GM04503 (cell line): Measurements from ENCODE around the gene POLR2E.

ENCODE experiments used
- DNase-seq: peaks from one replicate; pipeline ENCODE4 v3.0.0-alpha.2; 2012; ENCODE audit warnings: low read depth

POLR2E gene

DNA sequence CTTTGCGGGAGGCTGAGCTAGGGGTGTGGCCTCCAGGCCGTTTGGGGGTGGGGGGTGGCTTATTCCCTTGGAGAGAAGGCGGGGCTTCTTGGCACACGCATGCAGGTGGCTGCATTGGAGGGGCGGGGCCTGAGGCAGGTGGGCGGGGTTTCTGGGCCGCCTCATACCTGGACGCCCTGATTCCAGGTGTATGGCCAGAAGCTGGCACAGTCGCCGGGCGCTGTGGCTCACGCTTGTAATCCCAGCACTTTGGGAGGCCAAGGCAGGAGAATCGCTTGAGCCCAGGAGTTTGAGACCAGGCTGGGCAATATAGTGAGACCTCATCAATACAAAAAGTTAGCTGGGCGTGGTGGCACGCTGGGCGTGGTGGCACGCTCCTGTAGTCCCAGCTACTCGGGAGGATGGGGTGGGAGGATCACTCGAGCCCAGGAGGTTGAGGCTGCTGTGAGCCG, 47.5 kb downstream of the POLR2E start:
- DNase-seq, result no peak

DNA sequence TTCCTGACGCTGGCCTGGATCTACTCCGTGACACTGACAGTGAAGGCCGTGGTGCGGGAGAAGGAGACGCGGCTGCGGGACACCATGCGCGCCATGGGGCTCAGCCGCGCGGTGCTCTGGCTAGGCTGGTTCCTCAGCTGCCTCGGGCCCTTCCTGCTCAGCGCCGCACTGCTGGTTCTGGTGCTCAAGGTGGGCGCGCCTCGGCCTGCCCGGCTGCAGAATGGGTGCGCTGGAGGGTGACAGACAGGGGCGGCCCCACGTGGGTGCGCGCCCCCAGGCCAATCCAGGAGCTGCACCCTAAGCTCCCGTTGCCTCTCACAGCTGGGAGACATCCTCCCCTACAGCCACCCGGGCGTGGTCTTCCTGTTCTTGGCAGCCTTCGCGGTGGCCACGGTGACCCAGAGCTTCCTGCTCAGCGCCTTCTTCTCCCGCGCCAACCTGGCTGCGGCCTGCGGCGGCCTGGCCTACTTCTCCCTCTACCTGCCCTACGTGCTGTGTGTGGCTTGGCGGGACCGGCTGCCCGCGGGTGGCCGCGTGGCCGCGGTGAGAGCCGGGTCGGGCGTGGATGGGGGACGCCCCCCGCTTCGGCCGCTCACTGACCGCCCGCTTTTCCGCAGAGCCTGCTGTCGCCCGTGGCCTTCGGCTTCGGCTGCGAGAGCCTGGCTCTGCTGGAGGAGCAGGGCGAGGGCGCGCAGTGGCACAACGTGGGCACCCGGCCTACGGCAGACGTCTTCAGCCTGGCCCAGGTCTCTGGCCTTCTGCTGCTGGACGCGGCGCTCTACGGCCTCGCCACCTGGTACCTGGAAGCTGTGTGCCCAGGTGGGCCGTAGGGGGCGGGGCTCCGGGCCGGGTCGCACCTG, 48.1 kb downstream of the POLR2E start:
- DNase-seq, result no peak

DNA sequence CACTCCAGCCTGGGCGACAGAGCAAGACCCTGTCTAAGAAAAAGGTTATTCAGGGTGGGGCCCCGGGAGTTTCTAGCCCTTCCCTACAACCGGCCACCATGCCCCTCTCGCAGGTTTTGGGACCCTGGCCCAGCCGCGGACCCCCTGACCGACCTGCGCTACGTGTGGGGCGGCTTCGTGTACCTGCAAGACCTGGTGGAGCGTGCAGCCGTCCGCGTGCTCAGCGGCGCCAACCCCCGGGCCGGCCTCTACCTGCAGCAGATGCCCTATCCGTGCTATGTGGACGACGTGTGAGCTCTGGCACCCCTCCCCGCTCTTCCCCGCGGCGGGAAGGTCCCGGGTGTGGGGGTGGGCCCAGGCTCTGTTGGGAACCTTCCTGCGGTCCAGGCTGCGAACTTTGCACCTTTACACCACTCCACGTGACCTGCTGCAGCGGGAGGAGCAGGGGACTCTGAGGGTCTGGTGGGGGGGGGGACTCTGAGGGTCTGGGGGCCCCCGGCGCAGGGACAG, 49.0 kb downstream of the POLR2E start:
- DNase-seq, result no peak

DNA sequence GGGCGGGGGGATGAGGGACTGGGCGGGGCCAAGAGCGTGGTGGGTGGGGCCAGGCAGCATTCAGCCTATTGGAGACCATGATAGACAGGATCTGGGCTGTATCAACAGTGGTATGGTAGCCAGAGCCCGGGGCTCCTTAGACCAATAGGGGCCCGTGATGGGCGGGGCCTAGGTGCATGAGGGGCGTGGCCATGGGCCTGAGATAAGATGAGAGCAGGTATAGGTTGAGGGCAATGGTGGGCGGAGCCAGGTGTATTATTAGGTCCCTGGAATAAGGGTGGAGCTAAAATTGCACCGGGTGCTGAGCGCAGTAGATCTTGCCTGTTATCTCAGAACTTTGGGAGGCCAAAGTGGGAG, 50.0 kb downstream of the POLR2E start:
- DNase-seq, result no peak

DNA sequence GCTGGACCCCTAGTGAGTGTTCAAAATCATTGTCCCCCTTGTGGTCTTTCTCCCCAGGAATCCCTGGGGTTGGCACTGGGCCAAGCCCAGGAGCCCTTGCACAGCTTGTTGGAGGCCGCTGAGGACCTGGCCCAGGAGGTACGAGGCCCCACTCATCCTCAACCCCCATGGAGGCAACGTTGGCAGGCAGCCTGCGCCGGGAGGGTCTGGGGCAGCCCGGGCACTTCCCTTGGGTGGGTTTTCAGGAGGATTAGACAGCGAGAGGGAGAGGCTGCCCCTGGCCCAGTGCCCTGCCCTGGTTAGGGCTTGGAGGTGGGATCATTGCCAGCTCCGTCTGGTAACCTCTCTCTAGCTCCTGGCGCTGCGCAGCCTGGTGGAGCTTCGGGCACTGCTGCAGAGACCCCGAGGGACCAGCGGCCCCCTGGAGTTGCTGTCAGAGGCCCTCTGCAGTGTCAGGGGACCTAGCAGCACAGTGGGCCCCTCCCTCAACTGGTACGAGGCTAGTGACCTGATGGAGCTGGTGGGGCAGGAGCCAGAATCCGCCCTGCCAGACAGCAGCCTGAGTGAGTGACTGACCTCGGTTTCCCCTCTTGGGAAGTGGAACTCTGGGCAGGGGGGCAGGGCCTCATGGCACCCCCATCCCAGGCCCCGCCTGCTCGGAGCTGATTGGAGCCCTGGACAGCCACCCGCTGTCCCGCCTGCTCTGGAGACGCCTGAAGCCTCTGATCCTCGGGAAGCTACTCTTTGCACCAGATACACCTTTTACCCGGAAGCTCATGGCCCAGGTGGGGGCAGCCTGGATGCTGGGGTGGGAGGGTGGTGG, 52.3 kb downstream of the POLR2E start:
- DNase-seq, result no peak

DNA sequence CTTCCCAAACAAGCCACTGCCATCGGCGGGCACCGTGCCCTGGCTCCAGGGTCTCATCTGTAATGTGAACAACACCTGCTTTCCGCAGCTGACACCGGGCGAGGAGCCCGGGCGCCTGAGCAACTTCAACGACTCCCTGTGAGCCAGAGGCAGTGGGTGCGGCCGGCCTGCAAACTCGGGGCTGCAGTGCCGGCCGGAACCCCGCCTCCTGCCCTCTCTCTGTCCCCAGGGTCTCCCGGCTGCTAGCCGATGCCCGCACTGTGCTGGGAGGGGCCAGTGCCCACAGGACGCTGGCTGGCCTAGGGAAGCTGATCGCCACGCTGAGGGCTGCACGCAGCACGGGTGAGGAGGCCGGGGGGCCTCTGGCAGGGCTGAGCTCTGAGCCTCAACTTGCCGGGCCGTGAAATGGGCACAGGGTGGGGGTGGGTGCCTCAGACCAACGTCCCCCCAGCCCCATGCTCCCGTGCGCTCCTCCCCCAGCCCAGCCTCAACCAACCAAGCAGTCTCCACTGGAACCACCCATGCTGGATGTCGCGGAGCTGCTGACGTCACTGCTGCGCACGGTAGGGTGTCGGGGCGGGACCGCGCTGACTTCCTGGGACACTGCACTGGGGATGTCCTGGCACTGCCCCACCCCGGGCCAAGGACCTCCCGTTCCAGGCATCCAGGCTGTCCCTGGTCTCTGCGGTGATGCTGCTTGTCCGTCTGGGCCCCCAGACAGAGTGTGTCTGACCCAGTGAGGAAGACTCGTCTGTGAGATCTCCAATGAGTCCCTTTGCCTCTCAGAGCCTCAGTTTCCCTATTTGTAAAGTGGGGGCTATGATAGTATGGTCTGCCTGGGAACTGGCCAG, 53.1 kb downstream of the POLR2E start:
- DNase-seq, result no peak

DNA sequence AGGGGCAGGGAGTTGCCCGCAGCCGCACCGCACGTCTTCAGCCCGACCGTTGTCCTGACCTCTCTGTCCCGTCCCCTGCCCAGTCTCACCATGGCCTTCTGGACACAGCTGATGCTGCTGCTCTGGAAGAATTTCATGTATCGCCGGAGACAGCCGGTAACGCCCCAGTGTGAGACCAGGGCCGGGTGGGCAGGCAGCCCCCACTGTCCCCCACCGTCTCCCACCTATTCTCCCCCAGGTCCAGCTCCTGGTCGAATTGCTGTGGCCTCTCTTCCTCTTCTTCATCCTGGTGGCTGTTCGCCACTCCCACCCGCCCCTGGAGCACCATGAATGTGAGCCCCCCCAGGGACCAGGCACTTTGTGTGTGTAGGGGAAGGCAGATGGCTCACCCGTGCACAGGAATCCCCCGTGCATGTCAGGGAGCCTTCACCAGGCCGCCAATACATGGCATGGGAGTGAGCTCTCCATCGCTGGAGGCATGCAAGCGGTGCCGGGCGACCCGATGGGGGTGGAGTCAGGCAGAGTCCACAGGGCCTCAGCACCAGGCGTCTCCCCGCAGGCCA, 53.8 kb downstream of the POLR2E start:
- DNase-seq, result no peak

DNA sequence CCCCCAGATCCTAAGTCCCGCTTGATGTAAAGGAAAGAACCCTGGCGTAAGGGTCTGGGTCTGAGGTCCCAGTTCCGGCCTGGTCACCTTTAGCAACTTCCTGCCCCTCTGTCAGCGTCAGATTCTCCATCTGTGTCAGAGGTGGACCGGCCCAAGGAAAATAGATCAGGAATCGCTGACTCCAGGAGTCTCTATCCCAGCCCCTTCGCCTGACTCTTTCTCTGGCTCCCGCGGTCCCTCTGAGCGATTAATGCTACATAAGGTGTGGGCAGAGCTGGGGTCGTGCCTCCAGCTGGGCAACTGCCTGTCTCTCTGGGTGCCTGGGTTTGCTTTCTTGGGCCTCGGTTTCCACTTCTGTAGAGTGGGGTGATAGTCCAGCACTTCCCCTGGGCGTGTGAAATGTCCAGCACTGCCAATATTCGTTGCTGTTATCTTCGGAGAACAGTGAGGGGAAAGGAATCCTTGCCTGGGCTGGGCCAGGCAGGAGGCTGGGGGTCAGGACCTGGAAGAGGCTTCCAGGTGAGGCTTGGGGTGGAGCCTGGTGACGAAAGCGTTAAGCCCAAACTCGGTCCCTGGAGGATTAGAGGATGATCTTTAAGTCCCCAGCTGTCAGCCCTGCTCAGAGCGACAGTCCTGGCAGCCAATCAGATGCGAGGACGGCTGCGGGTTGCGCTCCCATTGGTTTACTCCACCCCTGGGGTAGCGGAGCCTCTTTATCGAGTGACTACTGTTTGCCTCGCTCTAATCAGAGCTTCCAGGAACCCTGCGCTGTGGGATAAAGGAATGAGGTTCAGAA, 54.5 kb downstream of the POLR2E start:
- peak; percentile 85 for DNase-seq

DNA sequence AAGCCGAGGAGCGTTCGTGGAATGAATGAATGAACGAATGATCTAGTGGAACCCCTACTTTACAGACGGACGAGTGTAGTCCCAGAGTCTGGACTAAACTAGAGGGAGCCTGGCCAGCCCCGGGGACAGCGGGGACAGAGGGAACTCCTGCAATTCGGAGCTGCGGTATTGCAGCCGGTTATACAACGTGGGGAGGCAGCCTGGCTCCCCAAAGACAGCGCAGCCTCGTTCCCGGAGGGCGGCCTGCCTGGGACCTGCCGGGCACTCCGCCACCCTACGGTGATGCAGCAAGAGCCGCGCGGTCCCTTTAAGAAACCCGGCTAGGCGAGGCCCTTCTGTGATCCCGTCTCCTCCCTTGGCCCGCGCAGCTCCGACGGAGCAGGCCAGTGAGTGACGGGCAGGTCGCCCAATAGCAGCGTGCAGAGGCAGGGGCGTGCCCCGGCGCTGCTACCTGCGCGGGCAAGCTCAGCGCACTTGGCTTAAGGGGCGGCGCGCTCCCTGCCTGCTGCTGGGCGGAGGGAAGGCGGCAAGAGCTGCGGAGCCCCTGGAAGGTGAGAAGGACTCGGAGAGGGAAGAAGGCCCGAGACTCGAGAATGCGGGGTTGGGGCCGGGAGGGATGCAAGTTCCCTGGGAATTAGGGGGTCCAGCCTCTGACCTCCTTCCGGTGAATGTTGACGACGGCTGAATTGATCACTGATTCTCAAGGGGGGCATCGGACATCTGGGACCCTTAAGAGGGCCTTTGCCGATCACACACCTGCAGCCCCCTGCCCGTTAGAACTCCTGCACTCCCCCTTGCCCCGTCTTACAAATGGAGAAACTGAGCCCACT, 55.3 kb downstream of the POLR2E start, which contains the start of gene ABCA7:
Gene ABCA7 (plus strand): TSS at position 462 of the 830 bp plus-strand sequence. CDS start 1,255 bp downstream, outside the sequence.
- DNase-seq, result peak; percentile 75

DNA sequence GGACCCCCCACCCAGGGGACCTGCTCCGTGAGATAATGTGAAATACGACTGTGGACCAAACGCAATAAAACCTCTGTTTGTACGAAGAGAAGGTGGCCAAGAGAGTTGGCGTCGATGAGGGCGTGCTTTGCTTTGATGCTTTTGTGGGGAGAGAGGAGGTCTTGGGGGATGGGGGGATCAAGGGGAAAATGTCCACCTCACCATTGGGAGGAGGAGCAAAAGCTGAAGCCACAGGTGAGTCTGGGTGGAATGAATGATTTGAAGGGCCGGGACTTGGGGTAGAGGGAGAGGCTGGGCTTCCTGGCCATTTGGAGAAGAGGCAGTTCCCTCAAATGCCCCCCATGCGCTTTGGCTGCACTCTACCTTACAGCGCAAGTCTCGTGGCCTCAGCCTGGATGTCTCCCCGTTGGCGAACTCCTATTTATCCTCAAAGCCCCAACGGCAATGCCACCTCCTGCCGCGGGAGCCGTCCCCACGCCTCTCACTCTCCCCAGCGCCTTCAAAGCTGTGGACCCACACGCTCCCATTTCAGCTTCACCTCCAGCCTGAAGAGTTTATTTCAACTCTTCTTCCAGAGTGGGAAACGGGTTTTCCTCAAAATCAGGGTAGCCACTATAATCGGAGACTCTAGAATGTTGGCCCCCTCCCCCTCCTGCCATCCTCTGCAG, 56.1 kb downstream of the POLR2E start:
- DNase-seq, result peak; percentile 13

DNA sequence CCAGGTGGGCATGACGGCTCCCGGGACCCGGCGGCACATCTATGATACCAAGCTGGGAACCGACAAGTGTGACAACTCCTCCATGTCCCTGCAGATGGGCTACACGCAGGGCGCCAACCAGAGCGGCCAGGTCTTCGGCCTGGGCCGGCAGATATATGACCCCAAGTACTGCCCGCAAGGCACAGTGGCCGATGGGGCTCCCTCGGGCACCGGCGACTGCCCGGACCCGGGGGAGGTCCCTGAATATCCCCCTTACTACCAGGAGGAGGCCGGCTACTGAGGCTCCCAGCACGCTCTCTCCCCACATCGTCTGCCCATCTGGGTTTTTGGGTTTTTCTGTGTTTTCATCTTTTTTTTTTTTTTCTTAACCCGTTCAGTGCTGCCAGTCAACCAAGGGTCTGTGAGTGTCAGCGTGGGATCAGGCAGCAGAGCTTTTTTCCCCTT, 57.5 kb downstream of the POLR2E start:
- no peak for DNase-seq
